Effector memory CD4-positive, alpha-beta T cell (primary cell): Measurements from ENCODE around the gene TRIO.
"Not testable (repeated sequence)": the region's sequence is repeated elsewhere in the genome, so short reads cannot be mapped to it uniquely, and the experiment has no call there.

ENCODE experiments used
- DNase-seq, 3 donors: peaks; one replicate each; pipeline ENCODE4 v3.0.0-alpha.2; 2020
- H3K27ac ChIP-seq: 2 replicates; pipeline ENCODE4 v1.7.0; 2013; ENCODE audit warnings: mild to moderate bottlenecking, low read length, moderate library complexity; ENCODE audit not compliant: insufficient read depth, poor library complexity, severe bottlenecking
- H3K27me3 ChIP-seq: replicated peaks from 2 replicates; pipeline ENCODE4 v1.7.0; 2013; ENCODE audit warnings: mild to moderate bottlenecking, low read length; ENCODE audit not compliant: insufficient read depth, control insufficient read depth, poor library complexity, severe bottlenecking
- H3K36me3 ChIP-seq: 2 replicates; pipeline ENCODE4 v1.7.0; 2013; ENCODE audit warnings: mild to moderate bottlenecking, low read length, moderate library complexity; ENCODE audit not compliant: control insufficient read depth, insufficient read depth
- H3K4me1 ChIP-seq: 2 replicates; pipeline ENCODE4 v1.7.0; 2013; ENCODE audit warnings: low read length, mild to moderate bottlenecking; ENCODE audit not compliant: control insufficient read depth, insufficient read depth, poor library complexity, severe bottlenecking
- H3K4me3 ChIP-seq: 2 replicates; pipeline ENCODE4 v1.7.0; 2013; ENCODE audit warnings: low read length, low read depth, mild to moderate bottlenecking; ENCODE audit not compliant: insufficient read depth, poor library complexity, severe bottlenecking
- H3K9me3 ChIP-seq: 2 replicates; pipeline ENCODE4 v1.7.0; 2013; ENCODE audit warnings: mild to moderate bottlenecking, low read length, moderate library complexity; ENCODE audit not compliant: control insufficient read depth

The TRIO gene

GRCh38 chr5:14545308-14545707 is 402.2 kb downstream of the TRIO start:
- Histone ChIP-seq H3K27ac (no peak overlapping the region), H3K4me1 (no peaks in the 10 kb centered on the region), H3K27me3 (no peaks in the 10 kb centered on the region), H3K36me3 (no peaks in the 10 kb centered on the region), H3K9me3 (no peaks in the 10 kb centered on the region), H3K4me3 (no peak overlapping the region)
- no peak for DNase-seq

DNA sequence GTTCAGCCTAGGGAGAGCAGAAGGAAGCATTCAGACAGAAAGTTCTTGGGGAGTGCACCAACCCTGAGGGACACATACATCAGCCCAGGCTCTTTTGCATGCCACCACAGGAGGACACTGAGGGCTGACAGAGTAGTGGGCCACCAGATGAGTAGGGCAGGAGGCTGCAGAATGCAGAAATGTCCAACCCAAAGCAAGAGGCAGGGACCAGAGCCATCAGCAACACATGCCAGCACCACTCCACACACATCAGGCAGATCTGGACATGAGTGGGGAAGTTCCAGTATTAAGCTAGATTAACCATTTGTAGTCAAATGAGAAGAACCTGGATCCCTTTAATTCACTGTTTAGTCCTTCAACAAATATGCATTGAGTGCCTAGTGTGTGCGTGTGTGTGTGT is 402.7 kb downstream of the TRIO start:
- no peaks in the 10 kb centered on the region for H3K36me3 ChIP-seq
- no peaks in the 10 kb centered on the region for H3K9me3 ChIP-seq
- H3K4me3 ChIP-seq, result no peak overlapping the region
- no peaks in the 10 kb centered on the region for H3K4me1 ChIP-seq
- H3K27me3 ChIP-seq, result no peaks in the 10 kb centered on the region
- DNase-seq, result no peak
- no peak overlapping the region for H3K27ac ChIP-seq

GRCh38 chr5:14547666-14548065 is 404.5 kb downstream of the TRIO start:
- DNase-seq, result no peak
- H3K36me3 ChIP-seq, result no peaks in the 10 kb centered on the region
- H3K9me3 ChIP-seq, result no peaks in the 10 kb centered on the region
- H3K4me3 ChIP-seq, result no peak overlapping the region
- no peaks in the 10 kb centered on the region for H3K4me1 ChIP-seq
- H3K27me3 ChIP-seq, result no peaks in the 10 kb centered on the region
- H3K27ac ChIP-seq, result no peak overlapping the region

DNA sequence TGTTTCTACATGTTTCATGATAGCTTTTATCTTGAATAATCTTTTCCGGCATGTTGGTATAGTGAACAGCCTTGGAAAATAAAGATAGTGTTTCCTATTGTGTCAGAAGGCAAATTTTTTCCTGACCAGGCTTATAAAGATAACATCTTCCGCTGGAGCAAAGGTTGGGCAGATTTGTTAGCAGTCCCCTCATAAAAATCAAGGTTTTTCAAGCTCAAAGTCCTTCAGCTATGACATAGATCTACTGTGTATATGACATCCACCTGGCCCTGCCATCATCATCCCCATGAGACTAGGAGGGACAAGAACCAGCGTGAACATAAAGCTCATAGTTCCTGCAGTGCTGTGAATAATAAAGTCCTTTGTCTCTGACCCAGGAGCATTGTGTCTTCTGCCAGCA is 408.1 kb downstream of the TRIO start:
- Histone ChIP-seq H3K36me3 (no peaks in the 10 kb centered on the region), H3K4me3 (no peak overlapping the region), H3K4me1 (no peaks in the 10 kb centered on the region), H3K27ac (no peak overlapping the region), H3K9me3 (no peaks in the 10 kb centered on the region), H3K27me3 (no peaks in the 10 kb centered on the region)
- DNase-seq, result no peak

GRCh38 chr5:14552017-14552416 is 408.9 kb downstream of the TRIO start:
- Histone ChIP-seq H3K9me3 (no peaks in the 10 kb centered on the region), H3K27ac (no peak overlapping the region), H3K36me3 (no peaks in the 10 kb centered on the region), H3K4me3 (no peak overlapping the region), H3K4me1 (no peaks in the 10 kb centered on the region), H3K27me3 (no peaks in the 10 kb centered on the region)
- DNase-seq, result no peak

GRCh38 chr5:14554288-14554687 is 411.1 kb downstream of the TRIO start:
- H3K36me3 ChIP-seq, H3K27ac ChIP-seq, H3K4me1 ChIP-seq, H3K27me3 ChIP-seq, H3K9me3 ChIP-seq, H3K4me3 ChIP-seq, DNase-seq: not testable (repeated sequence)

GRCh38 chr5:14556015-14556414 is 412.9 kb downstream of the TRIO start:
- DNase-seq, result no peak
- H3K9me3 ChIP-seq, result no peaks in the 10 kb centered on the region
- no peaks in the 10 kb centered on the region for H3K4me1 ChIP-seq
- H3K36me3 ChIP-seq, result no peaks in the 10 kb centered on the region
- H3K27ac ChIP-seq, result no peak overlapping the region
- no peak overlapping the region for H3K4me3 ChIP-seq
- H3K27me3 ChIP-seq, result no peaks in the 10 kb centered on the region

DNA sequence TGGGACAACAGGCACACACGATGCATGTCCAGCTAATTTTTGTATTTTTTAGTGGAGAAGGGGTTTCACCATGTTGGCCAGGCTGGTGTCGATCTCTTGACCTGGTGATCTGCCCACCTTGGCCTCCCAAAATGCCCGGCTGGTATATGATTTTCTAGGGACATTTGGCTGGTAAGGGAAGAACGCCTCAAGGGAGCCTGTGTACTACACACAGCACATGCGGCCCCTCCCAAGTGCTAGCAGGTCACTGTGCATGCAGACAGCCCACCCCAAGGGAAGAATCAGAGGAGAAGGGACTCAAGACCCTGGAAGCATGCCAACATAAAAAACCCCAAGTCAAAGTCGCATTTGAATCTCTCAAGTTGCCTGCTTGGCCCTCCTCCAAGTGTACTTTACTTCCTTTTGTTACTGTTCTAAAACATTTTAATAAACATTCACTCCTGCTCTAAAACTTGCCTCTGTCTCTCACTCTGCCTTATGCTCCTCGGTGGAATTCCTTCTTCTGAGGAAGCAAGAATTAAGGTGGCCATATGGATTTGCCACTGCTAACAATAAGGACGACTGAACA is 414.1 kb downstream of the TRIO start:
- Histone ChIP-seq H3K27me3 (no peaks in the 10 kb centered on the region), H3K36me3 (no peaks in the 10 kb centered on the region), H3K27ac (no peak overlapping the region), H3K4me1 (no peaks in the 10 kb centered on the region), H3K9me3 (no peaks in the 10 kb centered on the region), H3K4me3 (no peak overlapping the region)
- DNase-seq, result no peak

DNA sequence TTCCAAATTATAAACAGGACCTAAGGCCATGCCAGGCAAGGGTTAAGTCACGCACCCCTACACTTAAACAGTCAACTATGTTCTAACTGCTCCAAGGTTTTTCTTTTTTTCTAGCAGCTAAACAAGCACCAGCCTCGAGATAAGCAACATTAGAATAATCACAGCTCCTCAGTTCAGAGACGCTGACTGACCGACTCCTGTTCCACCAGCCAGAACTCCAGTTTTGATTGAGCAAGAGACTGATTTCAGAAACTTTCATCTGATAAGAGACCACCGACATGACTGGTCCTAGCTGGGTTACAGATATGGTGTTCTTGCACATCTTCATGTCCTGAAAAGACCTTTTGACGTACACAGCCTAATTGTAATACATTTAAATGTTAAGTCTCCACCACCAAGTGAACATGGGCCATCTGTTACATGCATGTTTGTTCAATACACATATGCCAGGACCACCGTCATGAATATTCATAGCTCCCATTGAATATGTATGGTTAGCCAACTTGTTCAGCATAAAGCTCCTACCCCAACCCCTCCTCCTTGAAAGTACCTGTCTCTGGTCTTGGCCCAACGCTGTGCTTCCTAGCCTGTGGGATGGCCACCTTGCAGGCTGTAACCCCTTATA is 414.8 kb downstream of the TRIO start:
- Histone ChIP-seq H3K9me3 (no peaks in the 10 kb centered on the region), H3K27me3 (no peaks in the 10 kb centered on the region), H3K36me3 (no peaks in the 10 kb centered on the region), H3K27ac (no peak overlapping the region), H3K4me3 (no peak overlapping the region), H3K4me1 (no peaks in the 10 kb centered on the region)
- no peak for DNase-seq
